ENCODE results near the gene TMEM163.

DNA sequence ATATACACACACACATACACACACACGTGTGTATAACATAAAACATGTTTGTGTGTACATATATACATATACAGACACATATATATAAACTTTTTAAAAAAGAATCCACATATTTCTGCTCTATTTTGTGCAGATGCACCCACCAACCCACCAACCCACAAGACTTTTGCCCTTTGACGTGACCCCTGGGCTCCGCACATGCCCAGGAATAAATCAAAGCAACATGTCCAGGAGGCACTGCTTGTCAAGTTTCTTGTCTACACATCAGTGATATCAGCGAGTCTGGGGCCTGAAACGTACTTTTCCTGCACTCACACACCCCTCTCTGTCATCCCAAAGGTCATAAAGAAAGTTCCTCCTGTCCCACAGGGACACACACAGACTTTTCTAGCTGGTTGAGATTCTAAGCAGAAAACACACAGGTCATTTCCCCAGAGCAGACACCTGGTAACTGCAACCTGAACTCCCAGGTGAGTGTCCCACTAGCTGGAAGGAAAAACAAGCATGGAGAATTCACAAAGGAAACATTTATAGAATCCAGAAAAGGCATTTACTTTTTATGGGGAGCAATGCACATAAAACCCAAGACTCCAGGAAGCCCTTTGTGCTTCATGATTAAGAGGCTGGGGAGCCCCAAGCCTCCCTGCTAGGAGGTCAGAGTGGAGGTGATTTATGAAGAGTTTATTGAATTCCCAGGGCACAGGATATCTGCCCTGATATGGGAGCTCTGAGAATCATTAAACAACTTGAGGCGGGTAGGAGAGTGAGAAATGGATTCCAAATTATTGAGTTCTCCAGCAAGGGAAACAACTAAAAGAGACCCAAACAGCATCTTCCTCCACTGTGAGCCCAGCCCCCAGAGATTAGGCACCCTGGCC, 253.3 kb downstream of the TMEM163 start:
- no peak for TF ChIP-seq POLR2A (IDR thresholded peaks at IDR 0.05)
- TF ChIP-seq, protein P1, sequence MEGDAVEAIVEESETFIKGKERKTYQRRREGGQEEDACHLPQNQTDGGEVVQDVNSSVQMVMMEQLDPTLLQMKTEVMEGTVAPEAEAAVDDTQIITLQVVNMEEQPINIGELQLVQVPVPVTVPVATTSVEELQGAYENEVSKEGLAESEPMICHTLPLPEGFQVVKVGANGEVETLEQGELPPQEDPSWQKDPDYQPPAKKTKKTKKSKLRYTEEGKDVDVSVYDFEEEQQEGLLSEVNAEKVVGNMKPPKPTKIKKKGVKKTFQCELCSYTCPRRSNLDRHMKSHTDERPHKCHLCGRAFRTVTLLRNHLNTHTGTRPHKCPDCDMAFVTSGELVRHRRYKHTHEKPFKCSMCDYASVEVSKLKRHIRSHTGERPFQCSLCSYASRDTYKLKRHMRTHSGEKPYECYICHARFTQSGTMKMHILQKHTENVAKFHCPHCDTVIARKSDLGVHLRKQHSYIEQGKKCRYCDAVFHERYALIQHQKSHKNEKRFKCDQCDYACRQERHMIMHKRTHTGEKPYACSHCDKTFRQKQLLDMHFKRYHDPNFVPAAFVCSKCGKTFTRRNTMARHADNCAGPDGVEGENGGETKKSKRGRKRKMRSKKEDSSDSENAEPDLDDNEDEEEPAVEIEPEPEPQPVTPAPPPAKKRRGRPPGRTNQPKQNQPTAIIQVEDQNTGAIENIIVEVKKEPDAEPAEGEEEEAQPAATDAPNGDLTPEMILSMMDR (IDR thresholded peaks at IDR 0.05), result no peak
- no peak for TF ChIP-seq POLR2AphosphoS5 (IDR thresholded peaks at IDR 0.05)
